ENCODE measurements around the gene ATXN7L1.
"Not testable (repeated sequence)": the region's sequence is repeated elsewhere in the genome, so short reads cannot be mapped to it uniquely, and the experiment has no call there.

The ATXN7L1 gene

DNA sequence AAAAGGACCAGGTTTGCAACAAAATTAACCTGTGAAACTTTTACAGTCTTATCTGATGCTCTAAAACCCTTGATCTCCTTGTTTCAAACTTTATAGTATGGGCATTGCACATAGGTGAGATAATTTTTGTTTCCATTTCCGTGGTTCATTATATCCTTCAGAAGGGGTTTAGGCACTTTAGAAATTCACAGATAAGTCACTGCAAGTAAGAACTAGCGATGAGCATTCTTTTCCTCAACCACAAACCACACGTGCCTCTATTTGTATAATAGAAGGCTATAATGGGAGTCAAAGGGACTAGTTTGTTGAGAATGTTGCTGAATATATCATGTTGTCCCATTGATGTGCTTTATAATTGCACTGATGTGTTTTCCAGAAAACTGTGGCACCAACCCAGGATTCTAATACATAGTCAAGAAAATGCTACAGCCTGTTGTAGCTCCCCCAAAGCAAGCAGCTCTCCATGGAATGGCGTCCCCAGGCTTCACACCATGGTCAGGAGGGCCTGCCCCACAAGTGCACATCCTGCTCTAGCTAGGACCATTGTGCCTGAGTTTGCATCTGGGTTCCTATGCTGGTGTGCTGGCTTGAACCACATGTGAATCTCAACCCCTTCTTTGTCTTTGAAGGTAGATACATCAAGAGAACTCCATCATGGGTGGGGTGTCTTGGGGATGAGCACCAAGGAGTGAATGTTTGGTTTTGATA, 14.0 kb upstream of the ATXN7L1 start:
- DNase-seq (ENCODE audit: low read depth) = no peak

DNA sequence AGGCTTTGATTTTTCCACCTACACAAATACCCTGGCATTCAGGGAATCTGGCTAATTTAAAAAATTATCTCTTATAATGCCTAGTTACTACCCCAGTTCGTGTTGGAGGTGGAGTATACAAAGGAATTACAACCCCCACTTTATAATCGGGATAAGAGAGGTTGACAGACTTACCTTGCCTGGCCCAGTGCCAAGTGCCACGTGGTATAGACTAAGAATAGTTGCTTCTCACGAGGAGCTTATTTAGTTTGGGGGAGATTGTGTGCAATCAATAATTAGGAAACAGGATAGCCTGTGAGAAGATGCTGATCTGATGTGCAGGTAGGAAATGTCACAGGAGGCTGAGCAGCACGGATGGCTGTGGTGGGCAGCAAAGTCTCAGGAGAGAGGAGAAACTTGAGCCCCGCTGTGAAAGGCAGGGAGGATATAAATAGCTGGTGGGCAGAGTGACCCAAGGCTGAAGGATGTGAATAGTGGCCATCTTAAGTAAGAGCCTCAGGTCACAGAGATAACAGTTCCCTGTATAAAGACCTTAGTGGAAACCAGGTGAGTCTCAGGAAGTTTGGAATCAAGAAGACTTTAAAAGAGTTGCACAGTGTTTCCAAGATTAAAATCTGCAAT, 11.3 kb upstream of the ATXN7L1 start:
- no peak for DNase-seq (ENCODE audit: low read depth)

DNA sequence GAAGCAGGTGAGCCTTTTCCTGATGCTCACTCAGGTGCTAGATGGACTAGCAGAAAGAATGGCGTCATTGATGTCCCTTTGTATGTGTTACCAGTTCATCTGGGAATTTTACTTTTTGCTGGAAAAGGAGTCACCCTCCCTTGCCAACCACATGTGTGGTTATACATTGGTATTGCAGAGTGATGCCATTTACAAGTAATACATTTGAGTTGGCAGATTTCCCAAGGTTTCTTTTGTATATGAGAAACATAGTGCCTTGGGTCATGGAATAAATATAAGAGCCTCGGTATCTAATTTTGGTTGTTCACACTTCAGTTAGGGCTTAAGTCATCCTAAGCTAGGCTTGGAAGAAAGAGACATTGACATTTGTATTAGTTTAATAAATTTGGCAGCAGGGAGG, 10.4 kb upstream of the ATXN7L1 start:
- no peak for DNase-seq (ENCODE audit: low read depth)

DNA sequence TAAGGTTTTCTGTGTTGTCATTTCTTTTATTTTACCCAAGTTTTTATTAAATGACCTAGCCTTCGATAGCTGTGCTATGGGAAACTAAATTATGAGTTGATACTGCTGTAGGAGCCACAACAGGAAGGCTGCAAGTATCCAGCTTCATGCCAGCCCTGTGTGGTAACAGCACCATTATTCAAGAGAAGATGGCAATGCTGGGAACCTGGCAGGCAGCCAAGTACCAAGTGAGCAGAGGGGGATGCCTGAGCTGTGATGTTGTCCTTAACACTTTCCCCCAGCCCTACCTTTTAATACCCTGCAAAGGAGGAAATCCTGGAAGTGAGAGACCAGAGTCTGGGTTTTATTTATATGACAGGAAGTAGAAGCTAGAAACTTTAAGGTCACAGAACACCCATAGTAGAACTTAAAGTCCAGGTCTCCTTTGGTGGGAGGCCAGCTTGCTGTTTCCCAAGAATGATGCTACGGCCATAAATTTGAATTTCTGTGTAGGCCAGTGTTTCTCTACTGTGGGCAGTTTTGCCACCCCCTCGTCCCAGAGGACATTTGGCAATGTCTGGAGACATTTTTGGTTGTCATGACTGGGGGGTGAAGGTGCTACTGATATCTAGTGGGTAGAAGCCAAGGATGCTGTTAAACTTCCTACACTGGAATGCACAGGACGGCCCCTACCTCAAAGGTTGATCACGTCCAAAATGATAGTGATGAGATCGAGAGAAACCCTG, 9.2 kb upstream of the ATXN7L1 start:
- DNase-seq (ENCODE audit: low read depth) = no peak

DNA sequence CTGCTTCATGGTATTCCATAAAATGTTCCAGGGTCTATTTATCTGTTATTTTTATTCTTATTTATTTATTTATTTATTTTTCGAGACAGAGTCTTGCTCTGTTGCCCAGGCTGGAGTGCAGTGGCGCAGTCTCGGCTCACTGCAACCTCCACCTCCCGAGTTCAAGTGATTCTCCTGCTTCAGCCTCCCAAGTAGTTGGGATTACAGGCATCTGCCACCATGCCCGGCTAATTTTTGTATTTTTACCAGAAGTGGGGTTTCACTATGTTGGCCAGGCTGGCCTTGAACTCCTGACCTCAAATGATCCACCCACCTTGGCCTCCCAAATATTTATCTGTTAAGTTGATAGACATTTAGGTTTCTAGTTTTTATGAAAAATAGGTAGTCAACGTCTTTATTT, 6.8 kb upstream of the ATXN7L1 start:
- not testable (repeated sequence) for DNase-seq (ENCODE audit: low read depth)

DNA sequence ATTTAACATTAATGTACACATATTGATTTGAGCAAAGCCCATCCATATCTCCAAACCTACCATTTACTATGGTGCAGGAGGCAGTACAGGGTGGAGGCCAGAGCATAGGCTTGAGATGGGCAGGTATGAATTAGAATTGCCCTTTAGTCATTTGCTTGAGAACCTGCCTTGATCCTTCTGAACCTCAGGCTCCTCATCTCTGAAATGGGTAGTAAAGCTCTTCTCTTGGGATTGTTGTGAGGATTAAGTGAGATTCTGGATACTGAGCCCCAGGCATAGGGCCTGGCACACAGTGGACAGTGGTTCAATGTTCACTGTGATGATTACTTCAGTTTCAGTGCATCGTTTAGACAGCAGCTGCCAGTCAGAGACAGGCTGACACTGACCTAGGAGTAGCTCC, 5.0 kb upstream of the ATXN7L1 start:
- no peak for DNase-seq (ENCODE audit: low read depth)

DNA sequence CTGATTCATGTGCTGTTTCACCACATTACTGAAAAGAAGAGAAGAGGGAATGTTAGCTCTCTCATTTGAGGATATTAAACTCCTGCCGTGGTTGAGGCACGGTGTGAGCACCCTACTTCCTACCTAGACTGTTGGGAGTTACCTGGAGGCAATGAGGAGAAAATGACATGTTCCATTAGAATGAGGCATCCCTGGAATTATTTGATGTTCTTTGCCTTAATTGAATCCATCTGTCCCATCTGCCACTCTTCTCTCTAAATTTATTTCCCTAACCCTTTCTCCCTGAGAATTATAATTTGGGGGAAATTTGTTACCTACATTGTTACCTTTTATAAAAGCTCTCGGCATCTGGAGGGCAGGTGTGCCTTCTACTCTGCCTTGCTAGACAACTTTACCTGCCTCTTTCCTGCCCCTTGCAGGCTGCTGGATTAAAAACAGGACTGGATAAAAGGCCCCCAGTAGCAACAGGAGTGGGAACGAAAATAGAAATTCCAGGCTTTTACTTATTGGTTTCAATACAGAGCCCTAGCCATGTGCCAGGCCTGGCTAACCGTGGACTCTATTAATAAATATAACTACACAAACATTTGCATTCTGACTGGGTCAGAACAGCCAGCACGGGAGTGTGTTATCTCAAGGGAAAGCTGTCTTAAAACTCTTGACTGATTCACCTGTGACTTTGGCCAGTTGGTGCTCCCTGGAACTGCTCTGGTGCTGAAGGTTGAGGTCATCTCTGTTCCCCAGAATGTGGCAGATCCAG, 4.4 kb upstream of the ATXN7L1 start:
- no peak for DNase-seq (ENCODE audit: low read depth)

DNA sequence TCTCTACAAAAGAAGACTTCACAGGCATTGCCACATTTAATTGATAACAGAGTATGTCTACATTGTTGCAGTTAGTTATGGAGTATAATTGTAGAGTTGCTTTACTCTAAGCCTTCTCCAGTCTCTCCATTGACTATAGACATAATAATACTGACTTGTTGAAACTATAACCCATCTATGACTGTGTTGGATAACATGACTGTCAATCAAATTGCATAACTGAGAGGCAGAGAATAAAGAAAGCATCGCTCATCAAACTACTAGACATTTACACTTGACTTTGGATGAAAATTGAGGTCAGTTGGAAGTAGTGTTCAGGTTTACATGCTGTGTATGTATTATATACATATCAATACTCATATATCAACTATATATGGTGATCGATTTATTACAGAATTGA, 3.4 kb upstream of the ATXN7L1 start:
- no peak for DNase-seq (ENCODE audit: low read depth)

- no peak for DNase-seq (ENCODE audit: low read depth)
These were observed 2.6 kb upstream of the ATXN7L1 start for GRCh38 chr7:105878746-105879605.

DNA sequence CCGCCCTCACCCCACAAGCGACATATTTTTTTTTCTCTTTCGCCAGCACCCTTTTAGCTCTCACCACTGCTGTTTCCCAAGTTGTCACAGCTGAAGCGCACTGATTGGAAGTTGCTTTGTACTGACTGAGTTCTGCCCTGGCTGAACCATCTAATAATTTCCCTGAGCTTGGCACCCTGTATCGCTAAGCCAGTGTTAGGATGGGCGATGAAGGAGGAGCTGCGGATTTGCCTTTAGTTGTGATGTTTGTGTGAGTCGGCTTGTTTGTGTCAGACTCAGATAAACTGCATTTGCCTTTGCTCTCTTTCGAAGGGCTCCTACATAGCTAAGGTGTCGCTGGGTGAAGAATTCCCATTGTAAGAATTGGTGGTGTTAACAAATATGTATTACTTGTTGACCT, 1.3 kb upstream of the ATXN7L1 start:
- DNase-seq (ENCODE audit: low read depth) = no peak

DNA sequence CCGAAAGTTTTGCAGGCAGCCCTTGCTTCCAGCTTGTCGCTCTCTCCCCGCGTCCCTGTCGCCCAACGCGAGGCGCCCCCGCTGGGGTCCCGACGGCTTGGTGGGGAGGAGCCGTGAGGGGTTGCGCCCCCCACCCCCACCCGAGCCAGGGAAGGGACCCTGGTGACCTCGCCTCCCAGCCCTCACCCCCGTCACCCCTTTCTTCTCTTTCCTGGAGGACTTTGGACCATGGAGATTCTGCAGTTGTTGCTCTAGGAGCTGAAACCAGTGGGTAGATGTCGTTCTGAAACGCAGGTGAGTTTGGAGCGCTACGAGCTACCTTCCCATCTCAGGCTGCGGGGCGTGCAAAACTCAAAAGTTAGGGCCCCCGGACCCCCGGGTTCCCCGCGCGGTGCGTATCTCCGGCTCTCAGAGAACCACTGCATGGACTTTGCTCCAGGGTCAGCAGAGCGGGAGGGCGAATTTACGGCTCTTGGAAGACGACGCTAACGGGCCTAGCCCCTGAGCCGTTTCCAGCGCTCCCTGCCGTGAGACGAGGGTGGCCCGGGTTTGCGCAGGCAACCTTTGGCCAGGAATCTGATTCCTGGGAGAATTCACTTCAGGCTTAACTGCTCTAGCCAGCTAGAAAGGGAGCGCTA, 684 bp upstream of the ATXN7L1 start:
- DNase-seq (ENCODE audit: low read depth) = no peak

GRCh38 chr7:105875505-105875904, 894 bp downstream of the ATXN7L1 start:
- no peak for DNase-seq (ENCODE audit: low read depth)

DNA sequence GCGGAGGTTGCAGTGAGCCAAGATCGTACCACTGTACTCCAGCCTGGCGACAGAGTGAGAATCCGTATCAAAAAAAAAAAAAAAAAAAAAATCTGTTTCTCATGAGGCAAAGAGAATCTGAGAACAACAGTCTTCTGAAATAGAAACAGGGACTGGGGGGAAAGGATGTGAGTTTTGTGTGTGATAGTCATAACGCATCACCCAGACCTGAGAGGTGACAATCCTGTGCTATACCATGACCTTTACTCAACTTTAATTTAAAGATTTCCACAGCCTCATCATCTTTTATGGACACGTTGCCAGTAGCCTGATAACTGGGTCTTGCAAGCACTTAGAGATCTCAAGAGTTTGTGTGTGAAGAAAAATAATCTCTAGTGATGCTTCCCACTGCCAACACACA, 2.3 kb downstream of the ATXN7L1 start:
- no peak for DNase-seq (ENCODE audit: low read depth)

GRCh38 chr7:105872491-105872890, 3.9 kb downstream of the ATXN7L1 start:
- DNase-seq (ENCODE audit: low read depth) = no peak

- no peak for DNase-seq (ENCODE audit: low read depth)
These were observed 5.3 kb downstream of the ATXN7L1 start for GRCh38 chr7:105871142-105871541.

DNA sequence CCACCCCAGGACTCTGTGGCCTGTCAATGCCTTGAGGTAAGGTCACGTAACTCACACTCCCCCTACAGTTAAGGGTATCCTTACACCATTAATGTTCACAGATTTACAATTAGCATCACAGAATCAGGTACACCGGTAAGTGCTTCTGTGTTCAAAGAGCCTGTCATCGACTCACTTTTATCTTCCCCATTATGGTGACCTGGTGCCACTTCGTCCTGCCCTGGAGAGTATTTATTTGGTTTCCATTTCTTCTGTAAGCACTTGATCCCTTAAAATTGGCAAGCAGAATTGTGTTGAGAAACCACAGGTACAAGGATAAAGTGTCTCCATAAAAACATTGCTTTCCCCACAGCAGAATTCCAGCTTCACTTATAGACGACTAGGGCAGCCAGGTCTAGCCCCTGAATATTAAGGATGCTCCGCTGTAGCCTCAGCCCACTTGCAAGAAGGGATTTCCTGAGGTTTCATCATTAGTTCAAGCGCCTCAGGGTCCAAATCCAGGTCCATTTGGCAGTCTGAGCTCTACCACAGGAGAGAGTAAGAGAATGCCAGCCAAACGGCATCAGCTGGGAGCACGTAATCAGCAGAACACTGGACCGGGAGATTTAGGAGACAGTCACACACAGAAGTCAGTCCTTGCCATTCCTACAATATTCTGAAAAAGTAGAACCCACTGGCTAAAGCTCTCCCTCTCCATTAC, 10.1 kb downstream of the ATXN7L1 start:
- no peak for DNase-seq (ENCODE audit: low read depth)

- no peak for DNase-seq (ENCODE audit: low read depth)
These were observed 12.5 kb downstream of the ATXN7L1 start for GRCh38 chr7:105863876-105864275.

DNA sequence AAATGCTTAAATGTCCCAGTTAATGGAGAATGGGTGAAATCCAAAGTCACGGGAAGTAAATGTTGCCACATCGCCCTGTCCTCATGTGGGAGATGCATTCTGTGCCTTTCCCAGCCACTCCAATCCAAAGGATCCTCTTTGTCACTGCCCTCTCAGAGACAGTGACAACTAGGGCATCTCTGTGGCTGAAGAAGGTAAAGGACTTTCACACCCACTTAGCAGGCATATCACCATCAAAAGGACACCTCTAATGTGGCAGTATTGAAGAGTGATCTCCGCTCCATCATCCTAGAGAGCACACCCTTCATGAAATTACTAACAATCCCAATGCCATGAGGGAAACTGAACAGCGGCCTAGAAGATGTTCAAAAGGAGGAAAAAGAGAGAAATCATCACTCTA, 13.6 kb downstream of the ATXN7L1 start:
- no peak for DNase-seq (ENCODE audit: low read depth)

DNA sequence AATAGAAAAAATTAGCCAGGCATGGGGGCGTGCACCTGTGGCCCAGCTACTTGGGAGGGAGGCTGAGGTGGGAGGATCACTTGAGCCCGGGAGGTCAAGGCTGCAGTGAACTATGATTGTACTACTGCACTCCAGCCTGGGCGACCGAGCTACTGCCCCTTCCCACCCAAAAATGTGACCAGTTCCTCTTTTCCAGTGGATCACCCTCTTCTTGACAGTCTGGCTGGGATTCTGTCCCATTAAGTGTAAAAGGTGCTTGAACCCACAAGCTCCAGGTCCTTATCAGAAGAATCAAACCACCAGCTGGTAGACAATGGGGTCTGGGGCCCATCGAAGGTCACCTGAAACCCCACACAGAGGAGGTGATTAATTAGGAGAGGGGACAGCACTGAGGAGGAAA, 14.1 kb downstream of the ATXN7L1 start:
- no peak for DNase-seq (ENCODE audit: low read depth)

GRCh38 chr7:105861224-105861623, 15.2 kb downstream of the ATXN7L1 start:
- DNase-seq (ENCODE audit: low read depth) = no peak

DNA sequence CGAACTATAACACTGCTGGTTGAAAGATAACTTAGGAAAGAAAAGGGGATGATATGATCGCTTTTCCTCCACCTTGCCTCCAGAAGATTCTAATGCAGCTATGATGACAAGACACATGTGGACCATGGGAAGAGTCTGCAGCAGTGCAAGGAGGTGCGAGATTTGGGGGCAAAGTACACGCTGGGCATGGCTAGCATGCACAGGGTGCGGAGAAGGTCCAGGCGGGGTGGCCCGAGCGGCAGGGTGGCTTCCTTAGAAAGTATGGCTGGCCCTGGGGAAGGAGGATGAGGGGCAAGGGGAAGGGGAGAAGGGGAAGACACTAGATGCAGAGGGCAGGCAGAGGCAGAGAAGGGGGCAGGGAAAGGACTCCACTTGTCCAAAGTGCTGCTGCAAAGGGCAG, 15.6 kb downstream of the ATXN7L1 start:
- DNase-seq (ENCODE audit: low read depth) = no peak
